ENCODE results near the gene CTDNEP1. TPM values are rescaled to one million over a fixed set of nuclear protein-coding genes. Genes with fewer than 3 reads are reported as not detected.

CTDNEP1 gene
- total RNA-seq, 2 donors from 2014 or later: 51.3 to 51.7 TPM

DNA sequence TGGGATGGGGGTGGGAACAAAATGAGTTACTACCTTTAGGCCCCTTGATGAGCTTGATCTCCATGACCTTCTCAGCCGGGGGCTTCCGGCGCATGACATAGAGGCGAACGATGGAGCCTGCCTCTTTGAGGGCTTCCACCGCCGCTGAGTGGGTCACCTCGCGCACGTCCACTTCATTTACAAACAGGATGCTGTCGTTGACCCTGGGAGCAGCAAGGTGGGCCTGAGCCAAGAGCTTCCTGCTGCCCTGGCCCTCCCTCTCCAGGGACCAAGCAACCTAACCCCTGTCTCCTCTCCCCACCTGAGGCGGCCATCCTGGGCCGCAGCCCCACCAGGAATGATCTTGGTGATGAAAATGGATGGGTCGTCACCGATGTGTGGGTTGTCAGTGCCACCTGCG lies 48.1 kb downstream of the CTDNEP1 start:
- TF ChIP-seq, protein P1, sequence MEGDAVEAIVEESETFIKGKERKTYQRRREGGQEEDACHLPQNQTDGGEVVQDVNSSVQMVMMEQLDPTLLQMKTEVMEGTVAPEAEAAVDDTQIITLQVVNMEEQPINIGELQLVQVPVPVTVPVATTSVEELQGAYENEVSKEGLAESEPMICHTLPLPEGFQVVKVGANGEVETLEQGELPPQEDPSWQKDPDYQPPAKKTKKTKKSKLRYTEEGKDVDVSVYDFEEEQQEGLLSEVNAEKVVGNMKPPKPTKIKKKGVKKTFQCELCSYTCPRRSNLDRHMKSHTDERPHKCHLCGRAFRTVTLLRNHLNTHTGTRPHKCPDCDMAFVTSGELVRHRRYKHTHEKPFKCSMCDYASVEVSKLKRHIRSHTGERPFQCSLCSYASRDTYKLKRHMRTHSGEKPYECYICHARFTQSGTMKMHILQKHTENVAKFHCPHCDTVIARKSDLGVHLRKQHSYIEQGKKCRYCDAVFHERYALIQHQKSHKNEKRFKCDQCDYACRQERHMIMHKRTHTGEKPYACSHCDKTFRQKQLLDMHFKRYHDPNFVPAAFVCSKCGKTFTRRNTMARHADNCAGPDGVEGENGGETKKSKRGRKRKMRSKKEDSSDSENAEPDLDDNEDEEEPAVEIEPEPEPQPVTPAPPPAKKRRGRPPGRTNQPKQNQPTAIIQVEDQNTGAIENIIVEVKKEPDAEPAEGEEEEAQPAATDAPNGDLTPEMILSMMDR (IDR thresholded peaks at IDR 0.05): no peak
- no peak for ATAC-seq (ENCODE audit: insufficient number of reproducible peaks, low FRiP score, low read depth)
- Histone ChIP-seq H3K4me1 (ENCODE audit: control insufficient read depth in 1 of 2, low read depth in 2 of 2) (peaks cover 0 to 8% of the 10 kb centered on the region in 2 donors), H3K36me3 (peaks cover 9% of the 10 kb centered on the region), H3K9me3 (no peaks in the 10 kb centered on the region), H3K27ac (no peak overlapping the region), H3K4me3 (no peak overlapping the region), H3K27me3 (replicated peaks; ENCODE audit: insufficient read depth) (no peaks in the 10 kb centered on the region)
- DNase-seq (ENCODE audit: low spot score): no peak

DNA sequence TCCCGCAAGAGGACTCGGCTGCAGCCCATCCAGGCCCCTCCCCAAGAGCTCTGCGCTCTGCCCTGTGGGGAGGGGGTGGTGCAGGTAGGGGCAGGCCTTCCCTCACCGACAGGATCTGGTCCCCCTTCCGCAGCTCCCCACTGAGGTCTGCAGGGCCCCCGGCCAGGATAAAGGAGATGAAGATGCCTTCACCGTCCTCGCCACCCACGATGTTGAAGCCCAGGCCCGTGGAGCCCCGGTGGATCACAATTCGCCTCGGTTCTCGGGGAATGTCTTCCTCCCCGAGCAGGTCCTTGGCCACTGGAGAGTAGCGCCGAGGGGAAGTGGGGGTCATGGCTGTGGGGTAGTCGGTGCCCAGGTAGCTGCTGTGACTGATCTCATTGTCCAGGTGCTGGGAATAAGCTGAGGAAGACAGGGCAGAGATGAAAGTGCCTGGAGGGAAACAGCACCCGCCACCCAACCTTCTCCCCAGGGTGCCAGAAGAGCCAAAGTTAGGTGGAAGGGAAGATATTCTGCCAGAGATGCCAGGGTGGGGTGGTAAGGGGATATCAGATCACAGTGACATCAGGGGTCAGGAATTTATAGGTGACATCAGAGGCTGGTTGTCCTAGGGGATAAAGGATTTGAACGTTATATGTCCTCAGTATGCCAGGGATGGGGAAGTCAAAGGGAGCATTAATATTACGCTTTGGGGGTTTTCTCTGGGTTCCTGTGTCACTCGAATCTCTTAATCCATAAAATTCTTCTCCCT lies 54.7 kb downstream of the CTDNEP1 start:
- TF ChIP-seq, protein P1 (IDR thresholded peaks at IDR 0.05): no peak
- no peak overlapping the region for H3K4me3 ChIP-seq

GRCh38 chr17:7195971-7196370 lies 55.6 kb downstream of the CTDNEP1 start:
- H3K36me3 ChIP-seq: peaks cover 41% of the 10 kb centered on the region

More for the DNA sequence above, 54.7 kb downstream of the CTDNEP1 start:
- H3K27me3 ChIP-seq (replicated peaks; ENCODE audit: insufficient read depth): no peaks in the 10 kb centered on the region
- no peaks in the 10 kb centered on the region for H3K4me1 ChIP-seq (ENCODE audit: control insufficient read depth in 1 of 2, low read depth in 2 of 2)
- ATAC-seq (ENCODE audit: insufficient number of reproducible peaks, low FRiP score, low read depth) (no peak), DNase-seq (ENCODE audit: low spot score) (no peak)
- no peaks in the 10 kb centered on the region for H3K9me3 ChIP-seq
- H3K36me3 ChIP-seq: peaks cover 38% of the 10 kb centered on the region
- no peak overlapping the region for H3K27ac ChIP-seq

More at GRCh38 chr17:7195971-7196370, 55.6 kb downstream of the CTDNEP1 start:
- no peaks in the 10 kb centered on the region for H3K27me3 ChIP-seq (replicated peaks; ENCODE audit: insufficient read depth)
- H3K27ac ChIP-seq: no peak overlapping the region
- ATAC-seq (ENCODE audit: insufficient number of reproducible peaks, low FRiP score, low read depth) (no peak), DNase-seq (ENCODE audit: low spot score) (no peak)
- no peaks in the 10 kb centered on the region for H3K4me1 ChIP-seq (ENCODE audit: control insufficient read depth in 1 of 2, low read depth in 2 of 2)
- H3K4me3 ChIP-seq: no peak overlapping the region
- TF ChIP-seq, protein P1 (IDR thresholded peaks at IDR 0.05): no peak
- no peaks in the 10 kb centered on the region for H3K9me3 ChIP-seq

Other genes starting within 250 kb of the CTDNEP1 start
- gene RNASEK, start 239.1 kb downstream of the CTDNEP1 start, total RNA-seq: 100 to 1,000 TPM in 1 of 2 donors, 10 to 100 TPM in 1; 99.5 to 164 TPM
- gene BCL6B, start 228.7 kb downstream of the CTDNEP1 start, total RNA-seq: 1 to 10 TPM in 1 of 2 donors, under 1 TPM in 1; 0.95 to 5.7 TPM
- under 1 TPM in 1 of 2 donors, not detected in 1; 0.56 TPM for gene SLC16A13, start 215.7 kb downstream of the CTDNEP1 start, total RNA-seq
- under 1 TPM in 1 of 2 donors, not detected in 1; 0.27 TPM for gene SLC16A11, start 207.6 kb downstream of the CTDNEP1 start, total RNA-seq
- 1 to 10 TPM; 3.2 to 5.8 TPM for gene CLEC10A, start 171.5 kb downstream of the CTDNEP1 start, total RNA-seq
- 1 to 10 TPM; 1.4 to 8.1 TPM for gene ASGR2, start 136.9 kb downstream of the CTDNEP1 start, total RNA-seq
- 1 to 10 TPM; 1.9 to 5.4 TPM for gene ASGR1, start 72.4 kb downstream of the CTDNEP1 start, total RNA-seq
- gene DLG4, start 31.9 kb downstream of the CTDNEP1 start, total RNA-seq: 10 to 100 TPM; 14.0 to 14.8 TPM
- gene ACADVL, start 31.8 kb downstream of the CTDNEP1 start, total RNA-seq: 100 to 1,000 TPM; 369 to 471 TPM
- gene DVL2, start 17.2 kb downstream of the CTDNEP1 start, total RNA-seq: 10 to 100 TPM; 52.8 to 68.5 TPM
- 10 to 100 TPM; 25.1 to 44.7 TPM for gene PHF23, start 12.3 kb downstream of the CTDNEP1 start, total RNA-seq
- 100 to 1,000 TPM; 187 to 446 TPM for gene GABARAP, start 9.3 kb downstream of the CTDNEP1 start, total RNA-seq
- gene ELP5, start 481 bp upstream of the CTDNEP1 start, total RNA-seq: 10 to 100 TPM; 15.8 to 19.0 TPM
- under 1 TPM in 1 of 2 donors, not detected in 1; 0.41 TPM for gene CLDN7, start 10.7 kb upstream of the CTDNEP1 start, total RNA-seq
- 1 to 10 TPM; 1.2 to 7.7 TPM for gene SLC2A4, start 30.0 kb upstream of the CTDNEP1 start, total RNA-seq
- gene YBX2, start 42.9 kb upstream of the CTDNEP1 start, total RNA-seq: not detected
- gene EIF5A, start 55.9 kb upstream of the CTDNEP1 start, total RNA-seq: 100 to 1,000 TPM; 118 to 130 TPM
- gene GPS2, start 63.6 kb upstream of the CTDNEP1 start, total RNA-seq: 10 to 100 TPM; 66.5 to 100.0 TPM
- gene NEURL4, start 77.6 kb upstream of the CTDNEP1 start, total RNA-seq: 10 to 100 TPM; 24.4 to 45.3 TPM
- 1 to 10 TPM; 6.8 to 9.9 TPM for gene ACAP1, start 84.8 kb upstream of the CTDNEP1 start, total RNA-seq
- 10 to 100 TPM; 13.3 to 20.2 TPM for gene KCTD11, start 100.4 kb upstream of the CTDNEP1 start, total RNA-seq
- gene TMEM95, start 103.4 kb upstream of the CTDNEP1 start, total RNA-seq: not detected
- gene TNK1, start 129.4 kb upstream of the CTDNEP1 start, total RNA-seq: 1 to 10 TPM; 3.7 to 4.7 TPM
- gene PLSCR3, start 142.8 kb upstream of the CTDNEP1 start, total RNA-seq: 10 to 100 TPM; 31.0 to 49.4 TPM
- 10 to 100 TPM; 27.9 to 88.9 TPM for gene TMEM256, start 152.4 kb upstream of the CTDNEP1 start, total RNA-seq
- gene NLGN2, start 156.1 kb upstream of the CTDNEP1 start, total RNA-seq: 10 to 100 TPM in 1 of 2 donors, 1 to 10 TPM in 1; 9.2 to 20.8 TPM
- gene SPEM1, start 168.6 kb upstream of the CTDNEP1 start, total RNA-seq: not detected
- not detected for gene SPEM2, start 173.9 kb upstream of the CTDNEP1 start, total RNA-seq
- gene SPEM3, start 177.1 kb upstream of the CTDNEP1 start, total RNA-seq: not detected
- 1 to 10 TPM; 7.7 to 9.7 TPM for gene TMEM102, start 183.7 kb upstream of the CTDNEP1 start, total RNA-seq
- under 1 TPM in 1 of 2 donors, not detected in 1; 0.68 TPM for gene FGF11, start 187.8 kb upstream of the CTDNEP1 start, total RNA-seq
- gene CHRNB1, start 193.3 kb upstream of the CTDNEP1 start, total RNA-seq: 10 to 100 TPM; 11.6 to 17.6 TPM
- 10 to 100 TPM; 56.2 to 72.3 TPM for gene ZBTB4, start 227.9 kb upstream of the CTDNEP1 start, total RNA-seq
- not detected for gene SLC35G6, start 229.7 kb upstream of the CTDNEP1 start, total RNA-seq
- 100 to 1,000 TPM in 1 of 2 donors, 10 to 100 TPM in 1; 77.8 to 151 TPM for gene POLR2A, start 232.6 kb upstream of the CTDNEP1 start, total RNA-seq